ENCODE measurements around the gene TOM1L2.

Gene TOM1L2

GRCh38 chr17:17795946-17796786, 176.0 kb downstream of the TOM1L2 start:
- peaks cover 20% of the 10 kb centered on the region for H3K4me1 Mint-ChIP-seq (ENCODE audit: low read depth)
- no peaks in the 10 kb centered on the region for H3K9me3 Mint-ChIP-seq (ENCODE audit: low read depth)
- H3K27ac Mint-ChIP-seq: no peak overlapping the region
- H3K4me3 Mint-ChIP-seq: no peak overlapping the region
- no peaks in the 10 kb centered on the region for H3K27me3 Mint-ChIP-seq
- H3K36me3 Mint-ChIP-seq: no peaks in the 10 kb centered on the region

- Mint-ChIP-seq H3K9me3 (ENCODE audit: low read depth) (no peaks in the 10 kb centered on the region), H3K36me3 (no peaks in the 10 kb centered on the region), H3K27ac (no peak overlapping the region), H3K27me3 (no peaks in the 10 kb centered on the region), H3K4me1 (ENCODE audit: low read depth) (peaks cover 20% of the 10 kb centered on the region), H3K4me3 (no peak overlapping the region)
Measured at GRCh38 chr17:17795296-17795695, 176.9 kb downstream of the TOM1L2 start.

GRCh38 chr17:17794382-17794781, 177.8 kb downstream of the TOM1L2 start:
- H3K4me1 Mint-ChIP-seq (ENCODE audit: low read depth): peaks cover 20% of the 10 kb centered on the region
- no peaks in the 10 kb centered on the region for H3K9me3 Mint-ChIP-seq (ENCODE audit: low read depth)
- H3K27ac Mint-ChIP-seq: no peak overlapping the region
- H3K27me3 Mint-ChIP-seq: no peaks in the 10 kb centered on the region
- no peak overlapping the region for H3K4me3 Mint-ChIP-seq
- H3K36me3 Mint-ChIP-seq: no peaks in the 10 kb centered on the region

Data from activated naive CD8-positive, alpha-beta T cell (primary cell).